Suprapubic skin (tissue), 4 donors: ENCODE results near the gene UBE3C. TPM values are rescaled to one million over a fixed set of nuclear protein-coding genes. Genes with fewer than 3 reads are reported as not detected.

ENCODE experiments used
- DNase-seq, 2 donors: peaks; one replicate each; pipeline ENCODE4 v3.0.0-alpha.2; 2019; ENCODE audit warnings: low spot score in 2 of 2
- H3K27ac ChIP-seq: fragments of 200-600 bp; sonication (generic); one replicate; pipeline ENCODE4 v1.5.1; 2019
- H3K27me3 ChIP-seq: fragments of 200-600 bp; sonication (generic); one replicate; pipeline ENCODE4 v1.5.1; 2019
- H3K36me3 ChIP-seq: fragments of 200-600 bp; sonication (generic); one replicate; pipeline ENCODE4 v1.5.1; 2019
- H3K4me1 ChIP-seq: fragments of 200-600 bp; sonication (generic); one replicate; pipeline ENCODE4 v1.5.1; 2019
- H3K4me3 ChIP-seq: fragments of 200-600 bp; sonication (generic); one replicate; pipeline ENCODE4 v1.5.1; 2019; ENCODE audit warnings: mild to moderate bottlenecking
- H3K9me3 ChIP-seq: fragments of 200-600 bp; sonication (generic); one replicate; pipeline ENCODE4 v1.5.1; 2019
- CTCF ChIP-seq, 2 donors: fragments of 200-600 bp in 1 of 2; fragments of 450-650 bp in 1 of 2; sonication (generic) in 1 of 2; IDR thresholded peaks; one replicate each; pipeline ENCODE4 v1.5.1; 2016 to 2019; ENCODE audit warnings: antibody characterized with exemption in 2 of 2, mild to moderate bottlenecking in 1 of 2, moderate library complexity in 1 of 2
- EP300 ChIP-seq: sonication (generic); formaldehyde crosslinking; IDR thresholded peaks from one replicate; pipeline ENCODE4 v1.6.1; 2017; ENCODE audit warnings: antibody characterized with exemption
- POLR2A ChIP-seq, 2 donors: fragments of 450-650 bp; IDR thresholded peaks; one replicate each; pipeline ENCODE4 v1.6.1; 2017; ENCODE audit warnings: antibody characterized with exemption in 2 of 2, mild to moderate bottlenecking in 2 of 2, moderate library complexity in 2 of 2
- POLR2AphosphoS5 ChIP-seq, 3 donors: sonication (generic); formaldehyde crosslinking; IDR thresholded peaks; one replicate each; pipeline ENCODE4 v1.6.1; 2017; ENCODE audit warnings: antibody characterized with exemption in 3 of 3
- WGBS: methylation state at CpG from one replicate; pipeline ENCODE4 v1.1.5; 2018; 5-methylcytosine and 5-hydroxymethylcytosine counted together
- total RNA-seq, 4 donors: library from RNA; depleted of rRNA; stranded (reverse); fragments of >200 nt; gene quantifications; one replicate each; pipeline ENCODE4 v1.1.0, GENCODE V29; 2016

UBE3C gene
- total RNA-seq, 4 donors from 2014 or later = 66.2 to 88.1 (median 77.8) TPM

- 80% methylated on average over 2 of the region's 2 CpGs for WGBS
- H3K4me3 ChIP-seq = no peak overlapping the region
- TF ChIP-seq POLR2AphosphoS5 (IDR thresholded peaks at IDR 0.05) (no peak), CTCF (IDR thresholded peaks at IDR 0.05) (no peak), EP300 (no peak), POLR2A (IDR thresholded peaks at IDR 0.05) (no peak)
- no peak for DNase-seq
- no peak overlapping the region for H3K27ac ChIP-seq
- no peaks in the 10 kb centered on the region for H3K4me1 ChIP-seq
- peaks cover 73% of the 10 kb centered on the region for H3K36me3 ChIP-seq
- no peaks in the 10 kb centered on the region for H3K27me3 ChIP-seq
- H3K9me3 ChIP-seq = no peaks in the 10 kb centered on the region
Observed at GRCh38 chr7:157205438-157205837, 66.7 kb downstream of the UBE3C start.

GRCh38 chr7:157208571-157209413 lies 70.1 kb downstream of the UBE3C start:
- H3K27ac ChIP-seq = no peak overlapping the region
- no peaks in the 10 kb centered on the region for H3K9me3 ChIP-seq
- H3K4me3 ChIP-seq = no peak overlapping the region
- H3K27me3 ChIP-seq = no peaks in the 10 kb centered on the region
- 93% methylated on average over 10 of the region's 10 CpGs for WGBS
- no peak for DNase-seq
- no peak for TF ChIP-seq CTCF (IDR thresholded peaks at IDR 0.05)
- no peak for TF ChIP-seq EP300
- peaks cover 69% of the 10 kb centered on the region for H3K36me3 ChIP-seq
- H3K4me1 ChIP-seq = no peaks in the 10 kb centered on the region

- no peaks in the 10 kb centered on the region for H3K9me3 ChIP-seq
- peaks cover 51% of the 10 kb centered on the region for H3K36me3 ChIP-seq
- H3K27me3 ChIP-seq = no peaks in the 10 kb centered on the region
- 87% methylated on average over 5 of the region's 5 CpGs for WGBS
- no peak overlapping the region for H3K4me3 ChIP-seq
- H3K27ac ChIP-seq = no peak overlapping the region
- no peak for DNase-seq
- TF ChIP-seq POLR2AphosphoS5 (IDR thresholded peaks at IDR 0.05) = no peak
- no peak for TF ChIP-seq EP300
- no peak for TF ChIP-seq POLR2A (IDR thresholded peaks at IDR 0.05)
- TF ChIP-seq CTCF (IDR thresholded peaks at IDR 0.05) = no peak
- H3K4me1 ChIP-seq = no peaks in the 10 kb centered on the region
Observed at GRCh38 chr7:157210682-157211081, 72.0 kb downstream of the UBE3C start.

GRCh38 chr7:157211690-157212089 lies 73.0 kb downstream of the UBE3C start:
- peaks cover 48% of the 10 kb centered on the region for H3K36me3 ChIP-seq
- no peak overlapping the region for H3K4me3 ChIP-seq
- no peaks in the 10 kb centered on the region for H3K4me1 ChIP-seq
- no peak for DNase-seq
- 72% methylated on average over 5 of the region's 5 CpGs for WGBS
- H3K27ac ChIP-seq = no peak overlapping the region
- no peaks in the 10 kb centered on the region for H3K27me3 ChIP-seq
- no peaks in the 10 kb centered on the region for H3K9me3 ChIP-seq
- TF ChIP-seq POLR2AphosphoS5 (IDR thresholded peaks at IDR 0.05) (no peak), CTCF (IDR thresholded peaks at IDR 0.05) (no peak), EP300 (no peak), POLR2A (IDR thresholded peaks at IDR 0.05) (no peak)

- DNase-seq = no peak
- Histone ChIP-seq H3K9me3 (no peaks in the 10 kb centered on the region), H3K4me1 (no peaks in the 10 kb centered on the region), H3K4me3 (no peak overlapping the region), H3K36me3 (peaks cover 58% of the 10 kb centered on the region), H3K27me3 (no peaks in the 10 kb centered on the region), H3K27ac (no peak overlapping the region)
- 53% methylated on average over 5 of the region's 5 CpGs for WGBS
- TF ChIP-seq POLR2A (IDR thresholded peaks at IDR 0.05) = no peak
- TF ChIP-seq POLR2AphosphoS5 (IDR thresholded peaks at IDR 0.05) = no peak
- no peak for TF ChIP-seq EP300
- TF ChIP-seq CTCF (IDR thresholded peaks at IDR 0.05) = no peak
Observed at GRCh38 chr7:157219154-157219553, 80.4 kb downstream of the UBE3C start.
